ENCODE measurements around the gene B4GALNT3.

B4GALNT3 gene

GRCh38 chr12:466762-467161, 7.0 kb downstream of the B4GALNT3 start:
- H3K27me3 ChIP-seq (ENCODE audit: insufficient read depth, low read length) = peaks cover 21% of the 10 kb centered on the region
- no peak for TF ChIP-seq CTCF (IDR thresholded peaks at IDR 0.05; ENCODE audit: low read length)
- no peak for TF ChIP-seq EZH2 (IDR thresholded peaks at IDR 0.05; ENCODE audit: borderline replicate concordance, low read length)
- H3K9ac ChIP-seq (ENCODE audit: low read length) = no peak overlapping the region
- no peaks in the 10 kb centered on the region for H4K20me1 ChIP-seq (ENCODE audit: insufficient read depth, low read length)
- H2AFZ ChIP-seq (ENCODE audit: low read length) = no peak overlapping the region
- no peaks in the 10 kb centered on the region for H3K9me2 ChIP-seq (ENCODE audit: low read depth, low read length)
- no peaks in the 10 kb centered on the region for H3K4me1 ChIP-seq (ENCODE audit: insufficient read depth, low read length, severe bottlenecking)
- H3K9me3 ChIP-seq (ENCODE audit: low read length) = no peaks in the 10 kb centered on the region
- H3F3A ChIP-seq (ENCODE audit: insufficient read depth, low read length) = no peaks in the 10 kb centered on the region
- no peaks in the 10 kb centered on the region for H3K36me3 ChIP-seq (ENCODE audit: insufficient read depth, low read length)
- H3K79me2 ChIP-seq (ENCODE audit: insufficient read depth, low read length) = no peaks in the 10 kb centered on the region
- H3K27ac ChIP-seq (ENCODE audit: low read depth, low read length, poor library complexity, severe bottlenecking) = no peak overlapping the region
- H3K4me3 ChIP-seq (ENCODE audit: low read depth, low read length, poor library complexity, severe bottlenecking) = no peak overlapping the region
- no peak overlapping the region for H3K4me2 ChIP-seq (ENCODE audit: low read length)

- H4K20me1 ChIP-seq (ENCODE audit: insufficient read depth, low read length) = no peaks in the 10 kb centered on the region
- no peak overlapping the region for H3K27ac ChIP-seq (ENCODE audit: low read depth, low read length, poor library complexity, severe bottlenecking)
- H3K9ac ChIP-seq (ENCODE audit: low read length) = no peak overlapping the region
- no peak overlapping the region for H3K4me2 ChIP-seq (ENCODE audit: low read length)
- H3K9me2 ChIP-seq (ENCODE audit: low read depth, low read length) = no peaks in the 10 kb centered on the region
- no peaks in the 10 kb centered on the region for H3K9me3 ChIP-seq (ENCODE audit: low read length)
- H3K36me3 ChIP-seq (ENCODE audit: insufficient read depth, low read length) = no peaks in the 10 kb centered on the region
- TF ChIP-seq CTCF (IDR thresholded peaks at IDR 0.05; ENCODE audit: low read length) = no peak
- no peaks in the 10 kb centered on the region for H3F3A ChIP-seq (ENCODE audit: insufficient read depth, low read length)
- no peak overlapping the region for H3K4me3 ChIP-seq (ENCODE audit: low read depth, low read length, poor library complexity, severe bottlenecking)
- no peaks in the 10 kb centered on the region for H3K79me2 ChIP-seq (ENCODE audit: insufficient read depth, low read length)
- no peaks in the 10 kb centered on the region for H3K4me1 ChIP-seq (ENCODE audit: insufficient read depth, low read length, severe bottlenecking)
- H2AFZ ChIP-seq (ENCODE audit: low read length) = no peak overlapping the region
- peaks cover 20% of the 10 kb centered on the region for H3K27me3 ChIP-seq (ENCODE audit: insufficient read depth, low read length)
Measured at GRCh38 chr12:467591-467990, 7.9 kb downstream of the B4GALNT3 start.

GRCh38 chr12:468671-469389, 9.1 kb downstream of the B4GALNT3 start:
- Histone ChIP-seq H3K4me2 (ENCODE audit: low read length) (no peak overlapping the region), H3K9me3 (ENCODE audit: low read length) (no peaks in the 10 kb centered on the region), H4K20me1 (ENCODE audit: insufficient read depth, low read length) (no peaks in the 10 kb centered on the region), H2AFZ (ENCODE audit: low read length) (no peak overlapping the region), H3K36me3 (ENCODE audit: insufficient read depth, low read length) (no peaks in the 10 kb centered on the region), H3F3A (ENCODE audit: insufficient read depth, low read length) (no peaks in the 10 kb centered on the region), H3K9ac (ENCODE audit: low read length) (no peak overlapping the region), H3K27me3 (ENCODE audit: insufficient read depth, low read length) (peaks cover 15% of the 10 kb centered on the region; the same call in 1 of the 2 replicates), H3K4me1 (ENCODE audit: insufficient read depth, low read length, severe bottlenecking) (no peaks in the 10 kb centered on the region), H3K27ac (ENCODE audit: low read depth, low read length, poor library complexity, severe bottlenecking) (no peak overlapping the region), H3K79me2 (ENCODE audit: insufficient read depth, low read length) (no peaks in the 10 kb centered on the region), H3K9me2 (ENCODE audit: low read depth, low read length) (no peaks in the 10 kb centered on the region), H3K4me3 (ENCODE audit: low read depth, low read length, poor library complexity, severe bottlenecking) (no peak overlapping the region)
- no peak for TF ChIP-seq CTCF (IDR thresholded peaks at IDR 0.05; ENCODE audit: low read length)
- no peak for TF ChIP-seq EZH2 (IDR thresholded peaks at IDR 0.05; ENCODE audit: borderline replicate concordance, low read length)

All from OCI-LY1 (cell line).